Peyer's patch (tissue), 4 donors: ENCODE results near the gene PXDN.
"Not testable (repeated sequence)": the region's sequence is repeated elsewhere in the genome, so short reads cannot be mapped to it uniquely, and the experiment has no call there.

Source experiments
- POLR2A ChIP-seq, 2 donors: fragments of 450-650 bp; IDR thresholded peaks; one replicate each; pipeline ENCODE4 v1.5.1; 2017; ENCODE audit warnings: antibody characterized with exemption in 2 of 2, mild to moderate bottlenecking in 2 of 2, moderate library complexity in 2 of 2
- TF ChIP-seq, protein P1 (sequence below), 6 experiments: fragments of 450-650 bp in 4 of 6; fragments of 200-600 bp in 2 of 6; sonication (generic) in 1 of 6; IDR thresholded peaks; one replicate each; pipeline ENCODE4 v1.5.1; 2017 to 2019; ENCODE audit warnings: antibody characterized with exemption in 6 of 6, mild to moderate bottlenecking in 3 of 6, moderate library complexity in 1 of 6

DNA sequence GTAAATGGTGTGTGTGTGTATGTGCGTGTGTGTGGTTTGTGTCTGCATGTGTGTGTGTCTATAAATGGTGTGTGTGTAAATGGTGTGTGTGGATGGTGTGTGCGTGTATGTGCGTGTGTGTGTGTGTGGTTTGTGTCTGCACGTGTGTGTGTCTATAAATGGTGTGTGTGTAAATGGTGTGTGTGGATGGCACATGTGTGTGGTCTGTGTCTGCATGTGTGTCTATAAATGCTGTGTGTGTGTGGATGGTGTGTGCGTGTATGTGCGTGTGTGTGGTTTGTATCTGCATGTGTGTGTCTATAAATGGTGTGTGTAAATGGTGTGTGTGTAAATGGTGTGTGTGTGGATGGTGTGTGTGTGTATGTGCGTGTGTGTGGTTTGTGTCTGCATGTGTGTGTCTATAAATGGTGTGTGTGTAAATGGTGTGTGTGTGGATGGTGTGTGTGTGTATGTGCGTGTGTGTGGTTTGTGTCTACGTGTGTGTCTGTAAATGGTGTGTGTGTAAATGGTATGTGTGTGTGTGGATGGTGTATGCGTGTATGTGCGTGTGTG, 64.8 kb downstream of the PXDN start:
- TF ChIP-seq, protein P1, sequence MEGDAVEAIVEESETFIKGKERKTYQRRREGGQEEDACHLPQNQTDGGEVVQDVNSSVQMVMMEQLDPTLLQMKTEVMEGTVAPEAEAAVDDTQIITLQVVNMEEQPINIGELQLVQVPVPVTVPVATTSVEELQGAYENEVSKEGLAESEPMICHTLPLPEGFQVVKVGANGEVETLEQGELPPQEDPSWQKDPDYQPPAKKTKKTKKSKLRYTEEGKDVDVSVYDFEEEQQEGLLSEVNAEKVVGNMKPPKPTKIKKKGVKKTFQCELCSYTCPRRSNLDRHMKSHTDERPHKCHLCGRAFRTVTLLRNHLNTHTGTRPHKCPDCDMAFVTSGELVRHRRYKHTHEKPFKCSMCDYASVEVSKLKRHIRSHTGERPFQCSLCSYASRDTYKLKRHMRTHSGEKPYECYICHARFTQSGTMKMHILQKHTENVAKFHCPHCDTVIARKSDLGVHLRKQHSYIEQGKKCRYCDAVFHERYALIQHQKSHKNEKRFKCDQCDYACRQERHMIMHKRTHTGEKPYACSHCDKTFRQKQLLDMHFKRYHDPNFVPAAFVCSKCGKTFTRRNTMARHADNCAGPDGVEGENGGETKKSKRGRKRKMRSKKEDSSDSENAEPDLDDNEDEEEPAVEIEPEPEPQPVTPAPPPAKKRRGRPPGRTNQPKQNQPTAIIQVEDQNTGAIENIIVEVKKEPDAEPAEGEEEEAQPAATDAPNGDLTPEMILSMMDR (IDR thresholded peaks at IDR 0.05) = not testable (repeated sequence)
- not testable (repeated sequence) for TF ChIP-seq POLR2A (IDR thresholded peaks at IDR 0.05)
